WTC11 (cell line): Measurements from ENCODE around the gene SAT2.

Experiments
- CBFB ChIP-seq: sonication (generic); formaldehyde crosslinking; IDR thresholded peaks from 2 replicates; pipeline ENCODE4 v1.8.1; 2022; ENCODE audit warnings: mild to moderate bottlenecking, low read depth, missing genetic modification reagents
- ELF4 ChIP-seq: sonication (generic); formaldehyde crosslinking; IDR thresholded peaks from 2 replicates; pipeline ENCODE4 v1.8.1; 2022; ENCODE audit warnings: low read depth, mild to moderate bottlenecking, moderate library complexity, missing genetic modification reagents
- NFYB ChIP-seq: sonication (generic); formaldehyde crosslinking; conservative IDR thresholded peaks from 2 replicates; pipeline ENCODE4 v1.8.0; 2022; ENCODE audit warnings: low read depth, missing genetic modification reagents
- NR2C2 ChIP-seq: sonication (generic); formaldehyde crosslinking; IDR thresholded peaks from 2 replicates; pipeline ENCODE4 v1.8.0; 2022; ENCODE audit warnings: mild to moderate bottlenecking, missing genetic modification reagents
- TCF7 ChIP-seq: sonication (generic); formaldehyde crosslinking; IDR thresholded peaks from 2 replicates; pipeline ENCODE4 v1.8.0; 2022; ENCODE audit warnings: mild to moderate bottlenecking, low read depth, missing genetic modification reagents, moderate library complexity
- TF ChIP-seq, protein P1 (sequence below): sonication (generic); formaldehyde crosslinking; IDR thresholded peaks from 2 replicates; pipeline ENCODE4 v1.8.1; 2023; ENCODE audit warnings: mild to moderate bottlenecking, missing genetic modification reagents, borderline replicate concordance
- TF ChIP-seq, protein P2 (sequence below): fragments of 200-600 bp; IDR thresholded peaks from 2 replicates; pipeline ENCODE4 v1.8.0; 2022; ENCODE audit warnings: antibody characterized with exemption
- TF ChIP-seq, protein P3 (sequence below): sonication (generic); formaldehyde crosslinking; IDR thresholded peaks from 2 replicates; pipeline ENCODE4 v1.8.1; 2023; ENCODE audit warnings: mild to moderate bottlenecking, missing genetic modification reagents, moderate library complexity
- TF ChIP-seq, protein P4 (sequence below): fragments of 250-450 bp; sonication (Bioruptor Pico); IDR thresholded peaks from 2 replicates; pipeline ENCODE4 v2.1.2; 2022; ENCODE audit warnings: mild to moderate bottlenecking, moderate library complexity
- TF ChIP-seq, protein P5 (sequence below): sonication (generic); formaldehyde crosslinking; IDR thresholded peaks from 2 replicates; pipeline ENCODE4 v1.8.1; 2022; ENCODE audit warnings: missing genetic modification reagents, borderline replicate concordance
- TF ChIP-seq, protein P6 (sequence below): sonication (generic); formaldehyde crosslinking; IDR thresholded peaks from 2 replicates; pipeline ENCODE4 v1.8.0; 2022; ENCODE audit warnings: mild to moderate bottlenecking, missing genetic modification reagents
- TF ChIP-seq, protein P7 (sequence below): fragments of 250-450 bp; sonication (Bioruptor Pico); IDR thresholded peaks from 2 replicates; pipeline ENCODE4 v1.8.0; 2021; ENCODE audit warnings: mild to moderate bottlenecking
- TF ChIP-seq, protein P8 (sequence below): sonication (generic); formaldehyde crosslinking; IDR thresholded peaks from 2 replicates; pipeline ENCODE4 v1.8.1; 2022; ENCODE audit warnings: mild to moderate bottlenecking, moderate library complexity, missing genetic modification reagents

DNA sequence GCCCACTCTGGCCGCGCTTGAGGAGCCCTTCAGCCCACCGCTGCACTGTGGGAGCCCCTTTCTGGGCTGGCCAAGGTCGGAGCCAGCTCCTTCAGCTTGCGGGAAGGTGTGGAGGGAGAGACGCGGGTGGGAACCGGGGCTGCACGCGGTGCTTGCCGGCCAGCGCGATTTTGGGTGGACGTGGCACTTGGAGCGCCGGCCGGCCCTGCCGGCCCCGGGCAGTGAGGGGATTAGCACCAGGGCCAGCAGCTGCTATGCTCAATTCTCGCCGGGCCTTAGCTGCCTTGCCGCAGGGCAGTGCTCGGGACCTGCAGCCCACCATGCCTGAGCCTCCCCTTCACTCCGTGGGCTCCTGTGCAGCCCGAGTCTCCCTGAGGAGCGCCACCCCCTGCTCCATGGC lies 13.2 kb upstream of the SAT2 start:
- TF ChIP-seq, protein P1, sequence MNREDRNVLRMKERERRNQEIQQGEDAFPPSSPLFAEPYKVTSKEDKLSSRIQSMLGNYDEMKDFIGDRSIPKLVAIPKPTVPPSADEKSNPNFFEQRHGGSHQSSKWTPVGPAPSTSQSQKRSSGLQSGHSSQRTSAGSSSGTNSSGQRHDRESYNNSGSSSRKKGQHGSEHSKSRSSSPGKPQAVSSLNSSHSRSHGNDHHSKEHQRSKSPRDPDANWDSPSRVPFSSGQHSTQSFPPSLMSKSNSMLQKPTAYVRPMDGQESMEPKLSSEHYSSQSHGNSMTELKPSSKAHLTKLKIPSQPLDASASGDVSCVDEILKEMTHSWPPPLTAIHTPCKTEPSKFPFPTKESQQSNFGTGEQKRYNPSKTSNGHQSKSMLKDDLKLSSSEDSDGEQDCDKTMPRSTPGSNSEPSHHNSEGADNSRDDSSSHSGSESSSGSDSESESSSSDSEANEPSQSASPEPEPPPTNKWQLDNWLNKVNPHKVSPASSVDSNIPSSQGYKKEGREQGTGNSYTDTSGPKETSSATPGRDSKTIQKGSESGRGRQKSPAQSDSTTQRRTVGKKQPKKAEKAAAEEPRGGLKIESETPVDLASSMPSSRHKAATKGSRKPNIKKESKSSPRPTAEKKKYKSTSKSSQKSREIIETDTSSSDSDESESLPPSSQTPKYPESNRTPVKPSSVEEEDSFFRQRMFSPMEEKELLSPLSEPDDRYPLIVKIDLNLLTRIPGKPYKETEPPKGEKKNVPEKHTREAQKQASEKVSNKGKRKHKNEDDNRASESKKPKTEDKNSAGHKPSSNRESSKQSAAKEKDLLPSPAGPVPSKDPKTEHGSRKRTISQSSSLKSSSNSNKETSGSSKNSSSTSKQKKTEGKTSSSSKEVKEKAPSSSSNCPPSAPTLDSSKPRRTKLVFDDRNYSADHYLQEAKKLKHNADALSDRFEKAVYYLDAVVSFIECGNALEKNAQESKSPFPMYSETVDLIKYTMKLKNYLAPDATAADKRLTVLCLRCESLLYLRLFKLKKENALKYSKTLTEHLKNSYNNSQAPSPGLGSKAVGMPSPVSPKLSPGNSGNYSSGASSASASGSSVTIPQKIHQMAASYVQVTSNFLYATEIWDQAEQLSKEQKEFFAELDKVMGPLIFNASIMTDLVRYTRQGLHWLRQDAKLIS (CRISPR knock-in tag): no peak
- TF ChIP-seq, protein P2, sequence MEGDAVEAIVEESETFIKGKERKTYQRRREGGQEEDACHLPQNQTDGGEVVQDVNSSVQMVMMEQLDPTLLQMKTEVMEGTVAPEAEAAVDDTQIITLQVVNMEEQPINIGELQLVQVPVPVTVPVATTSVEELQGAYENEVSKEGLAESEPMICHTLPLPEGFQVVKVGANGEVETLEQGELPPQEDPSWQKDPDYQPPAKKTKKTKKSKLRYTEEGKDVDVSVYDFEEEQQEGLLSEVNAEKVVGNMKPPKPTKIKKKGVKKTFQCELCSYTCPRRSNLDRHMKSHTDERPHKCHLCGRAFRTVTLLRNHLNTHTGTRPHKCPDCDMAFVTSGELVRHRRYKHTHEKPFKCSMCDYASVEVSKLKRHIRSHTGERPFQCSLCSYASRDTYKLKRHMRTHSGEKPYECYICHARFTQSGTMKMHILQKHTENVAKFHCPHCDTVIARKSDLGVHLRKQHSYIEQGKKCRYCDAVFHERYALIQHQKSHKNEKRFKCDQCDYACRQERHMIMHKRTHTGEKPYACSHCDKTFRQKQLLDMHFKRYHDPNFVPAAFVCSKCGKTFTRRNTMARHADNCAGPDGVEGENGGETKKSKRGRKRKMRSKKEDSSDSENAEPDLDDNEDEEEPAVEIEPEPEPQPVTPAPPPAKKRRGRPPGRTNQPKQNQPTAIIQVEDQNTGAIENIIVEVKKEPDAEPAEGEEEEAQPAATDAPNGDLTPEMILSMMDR: no peak
- TF ChIP-seq NR2C2 (CRISPR knock-in tag): no peak
- TF ChIP-seq CBFB (CRISPR knock-in tag): no peak
- TF ChIP-seq, protein P3, sequence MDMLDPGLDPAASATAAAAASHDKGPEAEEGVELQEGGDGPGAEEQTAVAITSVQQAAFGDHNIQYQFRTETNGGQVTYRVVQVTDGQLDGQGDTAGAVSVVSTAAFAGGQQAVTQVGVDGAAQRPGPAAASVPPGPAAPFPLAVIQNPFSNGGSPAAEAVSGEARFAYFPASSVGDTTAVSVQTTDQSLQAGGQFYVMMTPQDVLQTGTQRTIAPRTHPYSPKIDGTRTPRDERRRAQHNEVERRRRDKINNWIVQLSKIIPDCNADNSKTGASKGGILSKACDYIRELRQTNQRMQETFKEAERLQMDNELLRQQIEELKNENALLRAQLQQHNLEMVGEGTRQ: no peak
- TF ChIP-seq, protein P4, sequence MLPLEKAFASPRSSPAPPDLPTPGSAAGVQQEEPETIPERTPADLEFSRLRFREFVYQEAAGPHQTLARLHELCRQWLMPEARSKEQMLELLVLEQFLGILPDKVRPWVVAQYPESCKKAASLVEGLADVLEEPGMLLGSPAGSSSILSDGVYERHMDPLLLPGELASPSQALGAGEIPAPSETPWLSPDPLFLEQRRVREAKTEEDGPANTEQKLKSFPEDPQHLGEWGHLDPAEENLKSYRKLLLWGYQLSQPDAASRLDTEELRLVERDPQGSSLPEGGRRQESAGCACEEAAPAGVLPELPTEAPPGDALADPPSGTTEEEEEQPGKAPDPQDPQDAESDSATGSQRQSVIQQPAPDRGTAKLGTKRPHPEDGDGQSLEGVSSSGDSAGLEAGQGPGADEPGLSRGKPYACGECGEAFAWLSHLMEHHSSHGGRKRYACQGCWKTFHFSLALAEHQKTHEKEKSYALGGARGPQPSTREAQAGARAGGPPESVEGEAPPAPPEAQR (CRISPR knock-in tag): no peak
- no peak for TF ChIP-seq TCF7 (CRISPR knock-in tag)
- no peak for TF ChIP-seq ELF4 (CRISPR knock-in tag)
- no peak for TF ChIP-seq NFYB
- TF ChIP-seq, protein P5, sequence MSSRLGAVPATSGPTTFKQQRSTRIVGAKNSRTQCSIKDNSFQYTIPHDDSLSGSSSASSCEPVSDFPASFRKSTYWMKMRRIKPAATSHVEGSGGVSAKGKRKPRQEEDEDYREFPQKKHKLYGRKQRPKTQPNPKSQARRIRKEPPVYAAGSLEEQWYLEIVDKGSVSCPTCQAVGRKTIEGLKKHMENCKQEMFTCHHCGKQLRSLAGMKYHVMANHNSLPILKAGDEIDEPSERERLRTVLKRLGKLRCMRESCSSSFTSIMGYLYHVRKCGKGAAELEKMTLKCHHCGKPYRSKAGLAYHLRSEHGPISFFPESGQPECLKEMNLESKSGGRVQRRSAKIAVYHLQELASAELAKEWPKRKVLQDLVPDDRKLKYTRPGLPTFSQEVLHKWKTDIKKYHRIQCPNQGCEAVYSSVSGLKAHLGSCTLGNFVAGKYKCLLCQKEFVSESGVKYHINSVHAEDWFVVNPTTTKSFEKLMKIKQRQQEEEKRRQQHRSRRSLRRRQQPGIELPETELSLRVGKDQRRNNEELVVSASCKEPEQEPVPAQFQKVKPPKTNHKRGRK (CRISPR knock-in tag): no peak
- TF ChIP-seq, protein P6, sequence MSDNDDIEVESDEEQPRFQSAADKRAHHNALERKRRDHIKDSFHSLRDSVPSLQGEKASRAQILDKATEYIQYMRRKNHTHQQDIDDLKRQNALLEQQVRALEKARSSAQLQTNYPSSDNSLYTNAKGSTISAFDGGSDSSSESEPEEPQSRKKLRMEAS (CRISPR knock-in tag): no peak
- TF ChIP-seq, protein P7, sequence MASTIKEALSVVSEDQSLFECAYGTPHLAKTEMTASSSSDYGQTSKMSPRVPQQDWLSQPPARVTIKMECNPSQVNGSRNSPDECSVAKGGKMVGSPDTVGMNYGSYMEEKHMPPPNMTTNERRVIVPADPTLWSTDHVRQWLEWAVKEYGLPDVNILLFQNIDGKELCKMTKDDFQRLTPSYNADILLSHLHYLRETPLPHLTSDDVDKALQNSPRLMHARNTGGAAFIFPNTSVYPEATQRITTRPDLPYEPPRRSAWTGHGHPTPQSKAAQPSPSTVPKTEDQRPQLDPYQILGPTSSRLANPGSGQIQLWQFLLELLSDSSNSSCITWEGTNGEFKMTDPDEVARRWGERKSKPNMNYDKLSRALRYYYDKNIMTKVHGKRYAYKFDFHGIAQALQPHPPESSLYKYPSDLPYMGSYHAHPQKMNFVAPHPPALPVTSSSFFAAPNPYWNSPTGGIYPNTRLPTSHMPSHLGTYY (CRISPR knock-in tag): no peak
- TF ChIP-seq, protein P8, sequence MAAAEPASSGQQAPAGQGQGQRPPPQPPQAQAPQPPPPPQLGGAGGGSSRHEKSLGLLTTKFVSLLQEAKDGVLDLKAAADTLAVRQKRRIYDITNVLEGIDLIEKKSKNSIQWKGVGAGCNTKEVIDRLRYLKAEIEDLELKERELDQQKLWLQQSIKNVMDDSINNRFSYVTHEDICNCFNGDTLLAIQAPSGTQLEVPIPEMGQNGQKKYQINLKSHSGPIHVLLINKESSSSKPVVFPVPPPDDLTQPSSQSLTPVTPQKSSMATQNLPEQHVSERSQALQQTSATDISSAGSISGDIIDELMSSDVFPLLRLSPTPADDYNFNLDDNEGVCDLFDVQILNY: no peak
